HG03378 (cell line): ENCODE measurements around the gene UBAP2.

Experiments
- ATAC-seq: cut with Tn5 transposase; IDR thresholded peaks from one replicate; pipeline ENCODE4 v1.9.1; 2021; ENCODE audit warnings: mild to moderate bottlenecking, moderate library complexity; ENCODE audit not compliant: unreplicated experiment

Gene UBAP2, protein sequence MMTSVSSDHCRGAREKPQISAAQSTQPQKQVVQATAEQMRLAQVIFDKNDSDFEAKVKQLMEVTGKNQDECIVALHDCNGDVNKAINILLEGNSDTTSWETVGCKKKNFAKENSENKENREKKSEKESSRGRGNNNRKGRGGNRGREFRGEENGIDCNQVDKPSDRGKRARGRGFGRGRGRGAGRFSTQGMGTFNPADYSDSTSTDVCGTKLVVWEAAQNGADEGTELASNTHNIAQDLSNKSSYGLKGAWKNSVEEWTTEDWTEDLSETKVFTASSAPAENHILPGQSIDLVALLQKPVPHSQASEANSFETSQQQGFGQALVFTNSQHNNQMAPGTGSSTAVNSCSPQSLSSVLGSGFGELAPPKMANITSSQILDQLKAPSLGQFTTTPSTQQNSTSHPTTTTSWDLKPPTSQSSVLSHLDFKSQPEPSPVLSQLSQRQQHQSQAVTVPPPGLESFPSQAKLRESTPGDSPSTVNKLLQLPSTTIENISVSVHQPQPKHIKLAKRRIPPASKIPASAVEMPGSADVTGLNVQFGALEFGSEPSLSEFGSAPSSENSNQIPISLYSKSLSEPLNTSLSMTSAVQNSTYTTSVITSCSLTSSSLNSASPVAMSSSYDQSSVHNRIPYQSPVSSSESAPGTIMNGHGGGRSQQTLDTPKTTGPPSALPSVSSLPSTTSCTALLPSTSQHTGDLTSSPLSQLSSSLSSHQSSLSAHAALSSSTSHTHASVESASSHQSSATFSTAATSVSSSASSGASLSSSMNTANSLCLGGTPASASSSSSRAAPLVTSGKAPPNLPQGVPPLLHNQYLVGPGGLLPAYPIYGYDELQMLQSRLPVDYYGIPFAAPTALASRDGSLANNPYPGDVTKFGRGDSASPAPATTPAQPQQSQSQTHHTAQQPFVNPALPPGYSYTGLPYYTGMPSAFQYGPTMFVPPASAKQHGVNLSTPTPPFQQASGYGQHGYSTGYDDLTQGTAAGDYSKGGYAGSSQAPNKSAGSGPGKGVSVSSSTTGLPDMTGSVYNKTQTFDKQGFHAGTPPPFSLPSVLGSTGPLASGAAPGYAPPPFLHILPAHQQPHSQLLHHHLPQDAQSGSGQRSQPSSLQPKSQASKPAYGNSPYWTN

DNA sequence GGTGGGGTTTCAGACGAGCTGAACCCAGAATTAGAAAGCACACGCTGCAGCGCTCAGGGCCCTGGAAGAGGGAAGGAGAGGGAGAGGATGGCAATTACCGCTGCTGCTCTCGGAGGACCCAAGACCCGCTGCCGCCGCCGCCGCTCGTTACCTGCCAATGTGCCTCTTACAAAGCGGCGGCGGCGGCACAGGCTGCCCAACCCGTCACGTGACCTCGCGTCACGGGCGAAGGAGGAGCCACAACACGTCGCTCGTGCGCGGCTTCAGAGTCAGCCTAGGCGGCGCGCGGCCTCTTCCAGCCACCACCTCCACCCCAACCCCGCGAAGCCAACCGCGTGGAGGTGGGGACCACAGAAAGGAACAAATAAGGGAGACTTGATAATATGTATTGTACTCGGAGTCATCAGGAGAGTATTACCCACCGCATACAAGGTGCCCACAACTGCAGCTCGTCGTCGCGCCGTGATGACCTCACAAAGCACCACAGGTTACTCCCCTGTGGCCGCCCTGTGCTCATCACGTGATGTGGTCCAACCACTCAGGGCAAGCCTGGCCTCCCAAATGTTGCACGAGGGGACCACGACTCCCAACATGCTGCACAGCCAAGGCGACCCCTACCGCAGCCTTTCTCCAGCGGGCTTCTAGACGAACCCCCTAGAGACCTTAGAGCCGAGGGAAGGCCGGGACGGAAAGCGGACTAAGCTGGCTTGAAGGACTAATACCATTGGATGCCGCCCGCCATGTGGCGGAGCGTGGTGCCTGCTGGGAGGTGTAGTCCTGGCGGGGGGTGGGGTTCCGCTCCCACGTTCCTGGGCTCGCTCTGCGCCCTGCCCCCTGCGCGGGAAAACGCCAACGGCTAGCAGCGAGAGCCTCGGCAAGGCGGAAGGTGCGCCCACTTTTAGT lies at the start of gene UBAP2:
TSS of gene UBAP2 (minus strand) at position 161 of the 903 bp plus-strand sequence. CDS start 31,739 bp downstream, outside the sequence.
- ATAC-seq, result peak; percentile 74

DNA sequence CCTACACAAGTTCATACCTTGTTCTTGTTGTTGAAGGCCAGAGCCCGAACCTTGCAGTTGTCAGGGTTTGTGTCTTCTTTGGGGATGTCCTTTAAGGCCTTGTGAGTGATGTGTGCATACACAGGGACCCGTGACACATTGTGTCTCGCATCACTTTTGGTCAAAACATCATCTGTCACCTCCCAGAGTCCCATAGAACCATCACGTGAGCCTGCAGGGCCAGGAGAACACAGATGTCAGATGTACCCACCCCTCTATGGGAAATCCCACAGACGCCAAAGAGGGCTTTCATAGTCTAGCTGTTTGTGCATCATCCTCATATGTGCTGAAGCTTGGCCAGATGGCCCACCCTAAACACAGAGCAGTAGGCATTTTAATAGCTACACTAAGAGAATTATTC lies 49.6 kb upstream of the UBAP2 start:
- no peak for ATAC-seq

DNA sequence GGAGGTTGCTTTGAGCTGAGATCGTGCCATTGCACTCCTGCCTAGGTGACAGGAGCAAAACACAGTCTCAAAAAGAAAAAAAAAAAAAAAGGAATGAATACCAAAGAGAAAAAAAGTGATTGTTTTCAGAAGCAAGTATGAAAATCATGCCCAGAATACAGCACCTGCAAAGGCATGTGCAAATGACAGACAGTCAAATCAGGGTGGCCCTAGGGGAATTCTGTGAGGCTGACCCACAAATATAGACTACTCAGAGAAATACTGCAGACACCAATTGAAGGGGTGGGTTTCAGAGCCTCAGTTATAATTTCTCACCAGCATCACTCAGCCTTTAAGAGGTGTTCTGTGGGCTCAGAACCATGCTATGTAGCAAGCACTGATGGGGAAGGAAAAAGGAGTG lies 49.2 kb upstream of the UBAP2 start:
- ATAC-seq, result no peak

DNA sequence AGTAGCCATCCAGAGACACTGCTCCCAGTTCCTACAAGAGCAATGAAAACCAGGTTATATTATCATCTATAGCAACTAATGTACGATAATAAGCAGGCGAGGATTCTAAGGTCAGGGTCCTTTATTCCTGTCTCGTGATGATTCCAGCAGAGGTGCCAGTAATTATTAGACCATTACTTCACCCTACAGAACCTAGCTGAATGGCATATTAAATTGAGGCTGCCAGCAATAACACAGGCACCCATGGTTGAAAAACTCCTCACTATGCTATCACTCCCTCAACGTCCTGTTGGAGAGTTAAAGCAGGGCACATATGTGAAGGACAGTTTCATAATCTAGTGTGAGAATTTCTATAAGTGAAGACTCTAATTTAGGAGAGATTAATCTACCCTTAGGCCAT lies 48.1 kb upstream of the UBAP2 start:
- no peak for ATAC-seq

DNA sequence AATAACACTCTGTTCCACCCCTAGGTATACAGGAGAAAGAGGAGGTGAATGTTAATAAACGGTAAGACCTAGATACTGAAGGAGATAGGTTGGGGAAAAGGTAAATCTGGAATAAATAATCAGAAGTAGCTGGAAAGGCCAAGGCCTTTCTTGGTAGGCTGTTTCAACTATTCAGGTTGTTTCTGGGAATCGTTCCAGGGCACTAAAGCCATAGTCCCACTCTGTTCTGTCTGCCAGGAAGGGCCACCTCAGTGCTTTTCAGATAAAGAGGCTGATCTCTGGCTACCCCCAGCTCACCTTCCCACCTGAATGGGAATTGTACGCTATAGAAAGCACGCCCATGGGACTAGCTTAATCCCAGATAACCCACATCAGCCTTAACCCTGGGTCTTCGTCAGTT lies 44.9 kb upstream of the UBAP2 start:
- ATAC-seq, result no peak

DNA sequence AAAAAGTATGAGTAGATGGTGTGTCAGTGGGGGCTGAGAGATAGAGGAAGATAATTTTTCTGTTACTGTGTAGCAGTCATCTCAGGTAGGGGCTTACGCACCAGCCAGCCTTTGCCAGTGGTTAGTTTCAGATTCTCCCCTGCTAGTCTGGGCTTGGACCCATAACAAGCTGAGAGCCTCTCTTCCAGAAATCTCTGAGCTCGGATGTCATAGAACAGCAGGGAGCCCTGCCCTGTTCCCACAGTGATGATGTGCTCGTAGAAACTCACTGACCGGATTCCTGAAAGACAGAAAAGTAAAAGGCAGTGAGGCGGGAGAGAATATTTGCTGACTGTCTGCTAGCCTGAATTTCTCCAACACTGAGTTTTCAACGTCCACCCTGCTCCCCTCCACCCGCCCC lies 40.6 kb upstream of the UBAP2 start:
- ATAC-seq, result no peak

DNA sequence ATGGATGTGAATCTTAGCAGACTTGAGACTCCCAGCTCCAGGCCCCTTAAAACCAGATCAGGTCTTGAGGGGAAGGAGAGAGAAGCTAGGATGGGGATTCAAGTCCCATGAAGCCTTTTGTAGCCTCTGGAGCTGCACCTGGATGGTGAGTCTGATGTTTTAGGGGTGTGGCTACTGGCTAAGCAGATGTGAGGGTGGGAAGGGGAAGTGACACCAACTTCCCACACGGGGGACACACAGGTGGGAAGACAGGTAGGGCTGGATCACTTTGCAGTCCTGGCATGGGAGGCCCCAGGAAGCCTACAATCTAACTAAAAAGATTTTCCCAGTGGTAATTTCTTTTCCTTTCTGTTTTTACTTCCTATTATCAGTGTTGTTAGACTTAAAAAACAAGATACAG lies 38.7 kb upstream of the UBAP2 start:
- no peak for ATAC-seq

DNA sequence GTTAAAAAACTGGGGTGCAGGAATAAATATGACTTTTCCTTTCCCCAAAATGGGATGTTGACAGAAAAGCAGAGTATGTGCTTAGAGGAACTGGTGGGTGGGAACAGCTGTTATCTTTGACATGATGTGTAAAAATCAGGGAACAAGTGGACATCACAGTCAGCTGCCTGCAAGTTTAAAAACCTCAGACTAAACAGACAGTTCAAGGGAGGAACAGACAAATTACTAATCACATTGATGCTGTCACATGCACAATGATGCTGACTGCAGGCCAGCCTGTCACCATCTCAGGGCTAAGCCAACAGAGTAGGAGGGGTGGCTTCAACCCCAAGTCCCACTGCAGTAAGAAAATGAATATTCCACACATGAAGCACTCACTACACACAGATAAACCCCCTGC lies 38.2 kb upstream of the UBAP2 start:
- no peak for ATAC-seq

DNA sequence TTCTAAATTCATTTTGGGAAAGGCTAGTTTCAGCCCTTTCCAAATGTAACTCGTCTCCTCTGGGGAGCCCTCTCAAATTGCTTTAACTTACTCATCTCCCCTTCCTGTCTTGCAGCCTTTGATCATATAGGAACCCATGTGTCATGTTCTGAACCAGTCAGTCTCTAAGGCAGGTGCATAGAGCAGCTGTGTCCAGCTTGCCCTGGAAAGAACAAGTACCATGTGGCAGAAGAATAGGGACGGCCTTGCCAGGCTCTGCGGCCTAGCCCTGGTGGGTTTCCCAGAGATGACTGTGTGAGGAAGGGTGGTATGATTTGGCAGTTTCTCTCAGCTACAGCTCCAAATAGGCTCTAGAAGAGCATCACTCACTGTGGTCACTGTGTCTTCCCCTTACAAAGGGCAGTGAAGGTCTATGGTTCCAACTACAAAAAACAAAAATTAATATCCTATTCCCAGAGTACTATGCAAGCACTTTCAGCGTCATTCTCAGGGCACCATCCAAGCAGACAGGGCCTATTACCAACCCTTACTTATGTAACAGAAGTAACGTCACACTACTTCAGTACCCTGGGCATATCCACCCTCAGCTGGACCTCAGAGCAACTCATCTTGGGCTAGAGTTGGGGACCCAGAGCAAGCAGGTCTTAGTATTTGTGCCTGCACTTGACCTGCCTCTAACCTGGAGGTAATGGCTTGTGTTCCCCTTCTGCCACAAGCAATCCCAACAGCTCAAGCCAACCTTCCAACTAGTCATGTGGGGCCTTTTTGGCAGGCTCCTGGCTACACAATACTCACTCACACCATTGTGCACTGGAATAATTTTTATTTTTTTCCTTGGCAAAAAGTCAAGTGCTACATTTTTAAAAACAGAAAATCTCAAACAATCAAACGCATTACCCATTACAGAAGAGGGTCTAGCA lies 37.2 kb upstream of the UBAP2 start:
- ATAC-seq, result no peak

DNA sequence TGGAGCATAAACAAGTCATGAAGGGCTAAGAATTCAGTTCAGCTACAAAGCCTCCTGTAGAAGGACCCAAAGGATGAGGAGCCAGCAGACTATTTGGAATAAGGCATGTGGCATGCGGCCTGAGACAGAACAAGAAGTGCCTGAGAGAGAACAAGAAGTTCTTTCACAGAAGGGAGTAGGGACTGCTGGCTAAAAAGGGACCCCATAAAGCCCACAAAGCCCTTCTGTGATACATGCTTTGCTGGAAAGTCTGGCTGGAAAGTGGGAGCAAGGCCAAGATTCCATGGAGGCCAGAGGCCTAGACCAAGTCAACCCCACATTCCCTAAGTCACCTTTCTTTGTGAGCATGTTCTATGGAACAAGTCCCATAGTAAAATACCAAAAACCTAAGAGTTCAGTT lies 35.9 kb upstream of the UBAP2 start:
- ATAC-seq, result no peak

DNA sequence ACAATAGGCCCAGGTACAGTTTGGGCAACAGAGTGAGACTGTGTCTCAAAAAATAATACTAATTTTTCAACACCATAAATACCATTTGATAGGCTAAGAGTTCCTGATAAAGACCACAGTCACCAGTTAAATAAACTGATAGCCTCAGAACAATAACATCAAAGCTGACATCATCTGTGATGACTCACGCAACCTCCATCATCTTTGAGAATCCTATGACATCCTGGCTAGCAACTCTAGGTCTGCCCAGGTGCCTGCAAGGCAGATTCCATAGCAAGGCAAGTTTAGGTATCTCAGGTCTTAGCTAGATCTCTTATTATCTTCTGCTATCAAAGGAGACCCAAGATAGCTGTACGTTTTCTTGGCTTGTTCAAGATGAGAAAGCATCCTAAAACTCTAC lies 30.5 kb upstream of the UBAP2 start:
- ATAC-seq, result no peak

DNA sequence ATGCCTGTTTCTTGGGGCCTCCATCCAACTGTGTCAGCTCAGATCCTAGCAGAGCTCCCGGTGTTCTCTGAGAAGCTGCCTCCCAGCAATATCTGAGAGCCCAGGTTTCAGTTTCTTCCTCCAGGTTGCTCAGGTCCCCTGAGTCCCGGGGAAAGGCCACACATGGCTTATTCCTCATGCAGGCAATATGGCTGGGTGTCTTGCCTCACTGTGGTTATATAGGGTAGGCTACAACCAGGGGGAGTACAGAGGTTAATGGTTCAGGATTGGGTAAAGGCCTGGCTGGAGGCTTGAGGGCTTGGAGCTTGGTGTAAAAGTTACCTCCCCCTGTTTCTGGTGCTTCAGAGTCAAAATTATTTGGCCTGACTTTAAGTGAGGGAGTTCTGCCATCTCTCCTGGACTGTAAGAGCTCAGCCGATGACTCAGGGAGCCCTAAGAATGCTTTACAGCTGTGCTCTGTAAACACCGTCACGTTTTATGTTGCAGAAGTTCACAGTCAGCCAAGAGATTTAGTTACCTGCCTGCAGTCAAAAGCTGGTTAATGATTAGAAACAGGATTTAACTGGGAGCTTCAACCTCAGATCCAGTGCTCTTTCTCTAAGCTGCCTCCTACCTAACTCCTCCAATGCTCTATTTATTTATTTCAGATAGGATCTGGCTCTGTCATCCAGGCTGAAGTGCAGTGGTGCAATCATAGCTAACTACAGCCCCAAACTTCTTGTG lies 24.3 kb upstream of the UBAP2 start:
- ATAC-seq, result no peak

DNA sequence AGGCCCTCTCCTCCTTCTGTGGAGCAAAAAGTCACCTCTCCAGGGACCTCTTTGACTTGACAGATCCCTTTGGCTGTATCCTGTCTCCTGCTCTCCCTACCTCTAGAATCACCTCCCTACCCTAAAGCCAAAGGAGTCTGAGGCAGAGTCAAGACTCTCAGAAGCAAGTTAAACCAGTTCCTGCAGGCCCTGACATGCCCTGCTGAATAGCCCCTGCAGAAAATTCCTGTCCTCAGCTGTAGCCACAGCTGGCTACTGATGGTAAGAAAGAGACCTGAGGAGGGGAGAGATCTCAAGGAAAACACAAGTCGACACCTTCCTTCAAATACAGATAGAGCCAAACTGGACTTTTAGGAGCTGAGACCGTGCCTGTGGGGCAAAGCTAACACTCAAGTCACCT lies 23.7 kb upstream of the UBAP2 start:
- ATAC-seq, result no peak

DNA sequence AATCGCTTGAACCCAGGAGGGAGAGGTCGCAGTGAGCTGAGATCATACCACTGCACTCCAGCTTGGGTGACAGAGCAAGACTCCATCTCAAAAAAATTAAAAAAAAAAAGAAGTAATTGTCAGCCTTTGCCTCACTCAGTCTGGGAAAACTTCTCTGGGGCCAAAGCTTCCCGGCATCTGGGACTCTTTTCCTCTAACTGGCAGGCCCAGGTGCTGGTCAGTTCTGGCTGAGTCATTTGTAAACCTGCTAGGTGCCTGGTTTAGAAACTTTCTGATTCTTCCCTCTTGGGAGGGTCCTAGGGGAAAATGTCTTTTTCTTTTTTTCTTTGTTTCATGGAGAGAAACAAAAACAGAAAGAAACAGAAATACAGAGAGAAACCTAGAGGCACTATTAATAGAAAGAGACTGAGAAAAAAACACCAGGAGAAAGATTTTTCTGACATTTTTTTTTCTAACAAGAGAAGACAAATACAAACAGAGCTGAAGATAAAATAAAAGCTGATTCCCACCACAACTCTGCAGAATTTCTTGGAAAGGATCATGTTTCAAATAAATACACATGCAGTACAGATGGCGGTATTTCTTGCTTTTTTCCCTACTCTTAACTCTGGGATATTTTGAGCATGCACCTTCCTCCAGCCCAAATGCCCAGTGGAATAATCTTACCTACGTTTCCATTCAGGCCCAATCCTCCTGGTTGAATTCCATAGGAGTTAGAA lies 22.1 kb upstream of the UBAP2 start:
- no peak for ATAC-seq

DNA sequence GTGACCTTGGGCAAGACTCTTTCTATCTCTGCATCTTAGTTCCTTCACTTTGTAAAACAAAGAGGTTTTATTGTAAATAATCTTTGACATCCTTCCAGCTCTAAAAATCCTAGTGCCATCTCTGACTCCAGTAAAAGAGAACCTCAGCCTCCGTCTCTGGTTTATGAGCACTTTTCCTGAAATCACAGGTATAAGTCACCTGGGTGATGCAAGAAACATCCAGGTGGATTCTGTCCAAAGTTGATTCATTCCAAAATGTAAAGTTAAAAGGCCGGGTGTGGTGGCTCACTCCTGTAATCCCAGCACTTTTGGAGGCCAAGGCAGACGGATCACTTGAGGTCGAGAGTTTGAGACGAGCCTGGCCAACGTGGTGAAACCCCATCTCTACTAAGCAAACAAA lies 21.1 kb upstream of the UBAP2 start:
- no peak for ATAC-seq

DNA sequence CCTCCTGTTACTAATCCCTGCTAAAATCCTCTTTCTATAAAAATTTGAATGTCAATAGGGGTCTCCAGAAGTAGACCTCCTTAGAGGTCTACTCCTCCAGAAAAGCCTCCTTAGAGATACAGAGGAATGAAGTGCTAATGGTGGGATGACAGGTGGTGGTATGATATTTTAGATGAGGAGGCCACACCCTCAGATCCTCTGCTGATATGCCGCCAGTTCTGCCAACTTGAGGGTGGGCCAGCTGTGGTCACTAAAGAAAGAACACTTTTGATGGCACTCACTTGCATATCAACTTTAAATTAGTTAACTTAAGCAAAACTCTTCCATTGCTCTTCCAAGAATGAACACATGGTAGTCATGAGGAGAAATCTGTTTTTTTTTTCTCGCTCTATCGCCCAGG lies 16.9 kb upstream of the UBAP2 start:
- ATAC-seq, result no peak

DNA sequence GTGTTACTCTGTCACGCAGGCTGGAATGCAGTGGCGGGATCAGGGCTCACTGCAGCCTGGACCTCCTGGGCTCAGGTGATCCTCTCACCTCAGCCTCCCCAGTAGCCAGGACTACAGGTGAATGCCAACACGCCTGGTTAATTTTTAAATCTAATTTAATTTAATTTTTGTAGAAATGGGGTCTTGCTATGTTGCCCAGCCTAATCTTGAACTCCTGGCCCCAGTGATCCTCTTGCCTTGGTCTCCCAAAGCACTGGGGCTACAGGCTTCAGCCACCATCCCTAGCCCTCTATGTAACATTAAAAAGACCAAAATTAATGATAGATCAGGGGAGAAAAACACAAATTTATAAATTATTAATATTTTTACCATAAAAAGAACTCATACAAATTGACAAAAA lies 11.3 kb upstream of the UBAP2 start:
- no peak for ATAC-seq

DNA sequence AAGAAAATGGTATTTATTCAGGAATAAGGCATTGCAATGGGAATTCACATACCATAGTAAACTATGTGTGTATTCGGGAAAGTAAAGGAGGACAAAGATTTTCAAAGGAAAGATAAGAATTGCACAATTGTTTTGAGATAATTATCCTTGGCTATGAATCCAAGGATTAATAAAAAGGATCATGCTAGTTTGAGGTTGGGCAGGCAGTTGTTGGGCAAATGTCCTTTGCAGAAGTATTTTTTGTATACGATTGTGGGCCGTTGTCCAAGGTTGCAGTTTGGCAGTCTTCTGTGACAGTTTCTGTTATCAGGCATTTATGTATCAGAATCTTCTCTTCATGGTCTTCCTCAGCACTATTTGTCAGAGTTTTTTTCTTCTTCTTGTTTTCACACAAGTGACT lies 10.6 kb upstream of the UBAP2 start:
- ATAC-seq, result no peak
